ENCODE data around the gene ALKBH1. TPM values are rescaled to one million over a fixed set of nuclear protein-coding genes. Genes with fewer than 3 reads are reported as not detected.

ALKBH1 gene
- total and polyA plus RNA-seq, 2 donors (not counting 1 experiment from before 2014, with no cell fraction given) = 8.8 to 21.8 TPM

DNA sequence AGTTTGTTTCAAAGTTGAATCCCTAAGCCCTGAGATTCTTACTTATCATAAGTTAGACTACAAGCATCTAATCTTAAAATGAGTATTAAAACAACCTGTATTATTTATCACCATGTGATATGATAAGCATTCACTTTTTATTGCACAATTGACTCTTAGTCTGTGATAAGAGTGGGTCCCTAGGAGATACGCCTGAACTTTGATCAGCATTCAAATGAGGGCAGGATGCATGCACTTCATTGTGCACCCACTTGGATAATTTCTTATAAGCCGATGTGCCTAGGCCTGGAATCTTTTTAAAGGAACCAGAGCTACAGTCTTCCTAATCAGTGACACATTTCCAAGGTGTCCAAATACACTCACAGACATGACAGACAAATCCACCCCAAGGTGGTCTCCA lies 60.0 kb downstream of the ALKBH1 start:
- Mint-ChIP-seq H3K27me3 (no peaks in the 10 kb centered on the region), H3K27ac (no peak overlapping the region), H3K9me3 (ENCODE audit: insufficient read depth) (no peaks in the 10 kb centered on the region), H3K4me1 (no peaks in the 10 kb centered on the region), H3K4me3 (no peak overlapping the region)
- DNase-seq = no peak
- Histone ChIP-seq H3K36me3 (replicated peaks in 1 of 2; ENCODE audit: control extremely low read depth in 1 of 2, control insufficient read depth in 1 of 2, extremely low read depth in 1 of 2, insufficient read depth in 2 of 2, low read length in 1 of 2) (no peaks in the 10 kb centered on the region), H2AFZ (ENCODE audit: insufficient read depth, low read depth, low read length, poor library complexity, severe bottlenecking) (no peak overlapping the region), H3K9ac (ENCODE audit: low read length) (no peak overlapping the region), H3K4me1 (ENCODE audit: control insufficient read depth in 2 of 2, insufficient read depth in 2 of 2, low read length in 2 of 2) (no peaks in the 10 kb centered on the region), H3K27ac (ENCODE audit: low read length in 2 of 2) (no peak overlapping the region), H4K20me1 (ENCODE audit: control insufficient read depth, insufficient read depth, low read length, poor library complexity, severe bottlenecking) (no peaks in the 10 kb centered on the region), H3K9me3 (ENCODE audit: control extremely low read depth in 1 of 3, control insufficient read depth in 2 of 3, insufficient read depth in 1 of 3, low read length in 2 of 3) (peaks cover 0 to 3% (median 0%) of the 10 kb centered on the region in 3 donors), H3K4me2 (replicated peaks; ENCODE audit: low read depth, low read length, poor library complexity, severe bottlenecking) (no peak overlapping the region), H3K79me2 (ENCODE audit: control insufficient read depth, insufficient read depth, low read length) (no peaks in the 10 kb centered on the region), H3K4me3 (ENCODE audit: control extremely low read depth in 1 of 5, extremely low read depth in 1 of 5, insufficient read depth in 1 of 5, low read depth in 2 of 5, low read length in 4 of 5) (no peak overlapping the region), H3K27me3 (replicated peaks in 1 of 4; ENCODE audit: control extremely low read depth in 1 of 4, control insufficient read depth in 3 of 4, insufficient read depth in 4 of 4, low read length in 3 of 4) (no peaks in the 10 kb centered on the region)
- POLR2A ChIA-PET = no interaction called here
- WGBS (ENCODE audit: insufficient coverage) = 100% methylated on average over 2 of the region's 2 CpGs
- TF ChIP-seq EZH2 (IDR thresholded peaks at IDR 0.05; ENCODE audit: borderline replicate concordance, insufficient read depth, low read depth, low read length, poor library complexity, severe bottlenecking) = no peak
- TF ChIP-seq, protein P1, sequence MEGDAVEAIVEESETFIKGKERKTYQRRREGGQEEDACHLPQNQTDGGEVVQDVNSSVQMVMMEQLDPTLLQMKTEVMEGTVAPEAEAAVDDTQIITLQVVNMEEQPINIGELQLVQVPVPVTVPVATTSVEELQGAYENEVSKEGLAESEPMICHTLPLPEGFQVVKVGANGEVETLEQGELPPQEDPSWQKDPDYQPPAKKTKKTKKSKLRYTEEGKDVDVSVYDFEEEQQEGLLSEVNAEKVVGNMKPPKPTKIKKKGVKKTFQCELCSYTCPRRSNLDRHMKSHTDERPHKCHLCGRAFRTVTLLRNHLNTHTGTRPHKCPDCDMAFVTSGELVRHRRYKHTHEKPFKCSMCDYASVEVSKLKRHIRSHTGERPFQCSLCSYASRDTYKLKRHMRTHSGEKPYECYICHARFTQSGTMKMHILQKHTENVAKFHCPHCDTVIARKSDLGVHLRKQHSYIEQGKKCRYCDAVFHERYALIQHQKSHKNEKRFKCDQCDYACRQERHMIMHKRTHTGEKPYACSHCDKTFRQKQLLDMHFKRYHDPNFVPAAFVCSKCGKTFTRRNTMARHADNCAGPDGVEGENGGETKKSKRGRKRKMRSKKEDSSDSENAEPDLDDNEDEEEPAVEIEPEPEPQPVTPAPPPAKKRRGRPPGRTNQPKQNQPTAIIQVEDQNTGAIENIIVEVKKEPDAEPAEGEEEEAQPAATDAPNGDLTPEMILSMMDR (IDR thresholded peaks at IDR 0.05) = no peak
- no peak for ATAC-seq (ENCODE audit: low read depth)
- intact Hi-C loops (cut with micrococcal nuclease) = loop anchor here (10.0 kb wide), 1 partner anchor 53 kb away; no protein-coding TSS in a partner anchor
- CTCF ChIA-PET = no interaction called here

DNA sequence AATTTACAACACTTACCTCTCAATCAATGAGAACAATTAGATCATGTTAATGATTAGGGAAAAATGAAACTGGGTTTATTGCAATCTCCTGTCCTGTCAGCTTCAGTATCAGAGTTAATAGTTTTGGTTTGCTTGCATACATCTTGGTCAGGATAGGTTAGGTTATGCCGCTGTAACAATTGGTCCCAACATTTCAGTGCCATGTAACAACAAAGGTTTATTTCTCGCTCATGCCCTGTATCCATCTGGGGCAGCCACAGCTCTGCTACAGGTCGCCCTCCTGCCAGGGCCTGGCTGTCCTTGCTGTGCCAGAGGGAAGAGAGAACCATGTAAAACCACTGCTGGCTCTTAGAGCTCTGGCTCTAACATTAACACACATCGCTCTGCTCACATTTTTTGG lies 60.9 kb downstream of the ALKBH1 start:
- DNase-seq (no peak), ATAC-seq (ENCODE audit: low read depth) (no peak)
- no peak for TF ChIP-seq EZH2 (IDR thresholded peaks at IDR 0.05; ENCODE audit: borderline replicate concordance, insufficient read depth, low read depth, low read length, poor library complexity, severe bottlenecking)
- TF ChIP-seq, protein P1 (IDR thresholded peaks at IDR 0.05) = no peak
- Histone ChIP-seq H3K36me3 (replicated peaks in 1 of 2; ENCODE audit: control extremely low read depth in 1 of 2, control insufficient read depth in 1 of 2, extremely low read depth in 1 of 2, insufficient read depth in 2 of 2, low read length in 1 of 2) (no peaks in the 10 kb centered on the region), H3K4me2 (replicated peaks; ENCODE audit: low read depth, low read length, poor library complexity, severe bottlenecking) (no peak overlapping the region), H3K4me1 (ENCODE audit: control insufficient read depth in 2 of 2, insufficient read depth in 2 of 2, low read length in 2 of 2) (peaks cover 0 to 6% of the 10 kb centered on the region in 2 donors), H3K79me2 (ENCODE audit: control insufficient read depth, insufficient read depth, low read length) (no peaks in the 10 kb centered on the region), H3K9ac (ENCODE audit: low read length) (no peak overlapping the region), H3K9me3 (ENCODE audit: control extremely low read depth in 1 of 3, control insufficient read depth in 2 of 3, insufficient read depth in 1 of 3, low read length in 2 of 3) (peaks cover 0 to 3% (median 0%) of the 10 kb centered on the region in 3 donors), H3K27me3 (replicated peaks in 1 of 4; ENCODE audit: control extremely low read depth in 1 of 4, control insufficient read depth in 3 of 4, insufficient read depth in 4 of 4, low read length in 3 of 4) (no peaks in the 10 kb centered on the region), H4K20me1 (ENCODE audit: control insufficient read depth, insufficient read depth, low read length, poor library complexity, severe bottlenecking) (no peaks in the 10 kb centered on the region), H3K4me3 (ENCODE audit: control extremely low read depth in 1 of 5, extremely low read depth in 1 of 5, insufficient read depth in 1 of 5, low read depth in 2 of 5, low read length in 4 of 5) (no peak overlapping the region), H3K27ac (ENCODE audit: low read length in 2 of 2) (no peak overlapping the region), H2AFZ (ENCODE audit: insufficient read depth, low read depth, low read length, poor library complexity, severe bottlenecking) (no peak overlapping the region)
- POLR2A ChIA-PET = no interaction called here
- Mint-ChIP-seq H3K9me3 (ENCODE audit: insufficient read depth) (no peaks in the 10 kb centered on the region), H3K4me3 (no peak overlapping the region), H3K27ac (no peak overlapping the region), H3K4me1 (peaks cover 4% of the 10 kb centered on the region), H3K27me3 (no peaks in the 10 kb centered on the region)
- WGBS (ENCODE audit: insufficient coverage) = 94% methylated on average over 3 of the region's 4 CpGs
- intact Hi-C loops (cut with micrococcal nuclease) = loop anchor here (10.0 kb wide), 1 partner anchor 52 kb away; no protein-coding TSS in a partner anchor
- CTCF ChIA-PET = no interaction called here
